ENCODE data around the gene KRTAP10-12.
"Not testable (repeated sequence)": the region's sequence is repeated elsewhere in the genome, so short reads cannot be mapped to it uniquely, and the experiment has no call there.

Gene KRTAP10-12

DNA sequence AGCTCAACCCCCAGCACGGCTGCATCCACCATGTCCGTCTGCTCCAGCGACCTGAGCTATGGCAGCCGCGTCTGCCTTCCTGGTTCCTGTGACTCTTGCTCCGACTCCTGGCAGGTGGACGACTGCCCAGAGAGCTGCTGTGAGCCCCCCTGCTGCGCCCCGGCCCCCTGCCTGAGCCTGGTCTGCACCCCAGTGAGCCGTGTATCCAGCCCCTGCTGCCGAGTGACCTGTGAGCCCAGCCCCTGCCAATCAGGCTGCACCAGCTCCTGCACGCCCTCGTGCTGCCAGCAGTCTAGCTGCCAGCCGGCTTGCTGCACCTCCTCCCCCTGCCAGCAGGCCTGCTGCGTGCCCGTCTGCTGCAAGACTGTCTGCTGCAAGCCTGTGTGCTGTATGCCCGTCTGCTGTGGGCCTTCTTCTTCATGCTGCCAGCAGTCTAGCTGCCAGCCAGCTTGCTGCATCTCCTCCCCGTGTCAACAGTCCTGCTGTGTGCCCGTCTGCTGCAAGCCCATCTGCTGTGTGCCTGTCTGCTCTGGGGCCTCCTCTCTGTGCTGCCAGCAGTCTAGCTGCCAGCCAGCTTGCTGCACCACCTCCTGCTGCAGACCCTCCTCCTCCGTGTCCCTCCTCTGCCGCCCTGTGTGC is at the start of gene KRTAP10-12:
Gene KRTAP10-12, plus strand, starts transcription at position 1 of the 639 bp plus-strand sequence. Its CDS starts 30 bp downstream, at position 31.
- not testable (repeated sequence) for DNase-seq (ENCODE audit: low read depth)

- no peak for DNase-seq (ENCODE audit: low read depth)
Observed at GRCh38 chr21:44647222-44647552, 49.8 kb upstream of the KRTAP10-12 start.

DNA sequence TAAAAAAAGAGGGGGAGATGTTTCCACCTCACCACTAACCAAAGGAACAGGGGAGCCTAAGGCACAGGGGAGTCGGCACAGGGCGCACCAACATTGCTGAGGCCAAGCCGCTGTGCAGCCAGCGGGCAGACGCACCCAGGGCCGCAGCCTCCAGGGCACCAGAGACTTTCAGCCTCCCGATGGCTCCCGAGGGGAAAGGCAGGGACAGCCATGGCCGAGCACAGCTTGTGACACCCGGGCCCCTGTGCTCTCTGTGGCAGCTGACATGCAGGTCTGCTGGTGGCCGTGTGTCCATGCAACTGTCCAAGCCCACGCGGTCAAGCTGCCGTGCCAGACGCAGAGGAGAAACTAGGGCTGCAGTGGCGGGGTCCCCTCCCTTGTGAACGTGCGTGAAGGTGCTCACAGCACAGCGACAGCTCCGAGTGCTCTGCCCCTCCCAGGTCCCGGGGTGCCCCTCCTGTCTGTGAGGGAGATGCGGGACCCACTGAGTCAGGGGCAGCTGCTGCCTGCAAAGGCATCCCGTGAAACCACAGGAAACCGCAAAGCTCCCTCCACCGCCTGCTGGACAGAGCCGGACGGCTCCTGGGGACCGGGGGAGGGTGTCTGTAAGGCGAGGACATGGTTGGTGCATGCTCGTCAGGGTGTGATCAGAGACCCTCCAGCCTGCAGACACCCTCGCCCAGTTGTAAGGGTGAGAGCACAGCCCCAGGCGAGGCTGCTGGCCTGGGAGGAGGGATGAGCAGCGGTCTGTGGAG is 48.2 kb upstream of the KRTAP10-12 start:
- no peak for DNase-seq (ENCODE audit: low read depth)

DNA sequence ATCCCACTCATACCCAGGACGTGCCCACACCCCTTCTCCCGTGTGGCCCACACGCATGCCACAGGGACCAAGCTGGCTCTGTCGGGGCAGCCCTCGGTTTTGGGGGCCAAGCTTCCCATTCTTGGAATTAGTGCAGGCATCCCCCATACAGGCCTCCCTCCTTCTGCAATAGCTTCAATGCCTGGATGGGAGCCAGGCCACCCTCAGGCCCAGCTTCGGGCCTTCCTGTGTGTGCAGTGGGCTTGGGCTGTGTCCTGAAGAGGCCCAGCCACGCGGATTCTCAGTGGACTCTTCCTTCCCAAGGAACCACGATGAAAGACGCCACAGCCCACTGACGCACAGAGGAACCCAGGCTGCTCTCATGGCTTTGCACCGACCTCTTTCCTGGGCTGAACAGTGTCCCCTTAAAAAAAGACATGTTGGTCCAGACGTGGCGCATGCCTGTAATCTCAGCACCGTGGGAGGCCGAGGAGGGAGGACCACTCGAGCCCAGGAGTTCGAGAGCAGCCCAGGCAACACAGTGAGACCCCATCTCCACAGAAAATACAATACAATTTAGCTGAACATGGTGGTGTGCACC is 47.4 kb upstream of the KRTAP10-12 start:
- no peak for DNase-seq (ENCODE audit: low read depth)

DNA sequence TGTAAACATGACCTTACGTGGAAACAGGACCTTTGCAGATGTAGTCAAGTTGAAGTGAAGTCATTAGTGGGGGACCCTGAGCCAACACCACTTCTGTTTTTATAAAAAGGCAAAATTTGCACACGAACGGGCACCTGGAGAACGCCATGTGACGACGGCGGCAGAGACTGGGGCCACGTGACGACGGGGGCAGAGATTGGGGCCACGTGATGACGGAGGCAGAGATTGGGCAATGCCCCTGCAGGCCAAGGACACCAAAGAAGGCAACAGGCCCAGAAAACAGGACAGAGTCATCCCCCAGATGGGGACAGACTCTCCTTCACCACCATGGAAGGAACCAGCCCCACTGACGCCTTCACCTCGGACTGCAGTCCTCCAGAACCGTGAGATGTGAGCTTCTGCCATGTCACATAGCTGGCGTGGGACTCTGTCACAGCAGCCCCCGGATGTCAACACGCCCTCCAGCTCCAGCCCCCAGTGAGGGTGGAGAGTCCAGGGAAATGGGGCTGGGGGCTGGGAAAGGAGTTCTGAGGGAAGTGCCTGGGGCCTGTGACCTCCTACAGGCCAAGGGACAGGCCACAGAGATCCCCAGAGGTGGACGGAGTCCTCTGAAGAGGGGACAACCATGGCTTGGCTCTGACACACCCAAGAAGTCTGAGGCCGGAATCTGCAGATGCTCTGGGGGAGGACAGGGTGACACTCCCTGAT is 46.6 kb upstream of the KRTAP10-12 start:
- no peak for DNase-seq (ENCODE audit: low read depth)

DNA sequence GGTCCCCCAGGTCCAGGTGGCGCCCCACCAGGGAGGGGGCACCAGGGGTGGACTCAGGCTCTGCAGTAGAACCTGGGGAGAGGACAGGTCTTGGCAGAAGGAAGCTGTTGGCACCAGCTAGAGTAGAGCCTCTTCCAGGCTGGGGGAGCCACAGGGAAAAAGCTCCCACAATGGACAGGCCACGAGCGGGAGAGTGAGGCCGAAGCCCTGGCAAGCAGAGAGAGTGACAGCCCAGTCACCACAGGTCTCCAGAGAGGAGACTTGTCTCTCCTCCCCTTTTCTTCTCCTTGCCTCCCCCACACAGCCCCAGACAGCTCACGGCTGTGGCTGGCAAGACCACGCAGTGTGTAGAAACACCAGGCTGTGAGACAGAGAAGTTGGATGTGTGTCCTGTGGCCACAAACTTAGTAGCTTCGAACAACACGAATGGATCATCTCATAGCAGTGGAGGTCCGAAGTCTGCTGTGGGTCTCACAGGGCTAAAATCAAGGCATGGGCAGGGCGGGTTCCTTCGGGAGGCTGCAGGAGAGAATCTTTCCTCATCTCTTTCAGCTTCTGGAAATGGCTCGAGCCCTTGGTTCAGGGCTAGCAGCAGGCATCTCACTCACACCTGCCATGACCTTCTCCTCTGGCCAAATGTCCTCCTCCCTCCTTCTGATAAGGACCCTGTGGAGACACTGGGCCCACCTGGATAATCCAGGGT is 45.8 kb upstream of the KRTAP10-12 start:
- DNase-seq (ENCODE audit: low read depth): no peak

DNA sequence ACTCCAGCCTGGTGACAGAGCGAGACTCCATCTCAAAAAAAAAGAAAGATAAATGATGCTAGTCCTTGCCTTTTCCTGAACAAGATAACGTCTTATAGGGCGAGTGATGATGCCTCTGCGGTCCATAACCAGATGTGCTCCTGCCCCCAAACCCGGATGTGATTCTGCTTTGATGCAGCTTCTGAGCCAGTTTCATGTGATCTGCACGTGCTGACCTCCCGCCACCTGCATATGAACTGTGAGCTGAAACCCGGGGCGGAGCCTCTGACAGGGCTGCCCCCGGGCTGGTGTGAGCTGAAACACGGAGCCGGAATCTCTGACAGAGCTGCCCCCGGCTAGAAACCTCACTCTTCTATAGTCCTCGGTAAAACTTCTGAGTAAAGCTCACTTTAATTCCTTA is 43.8 kb upstream of the KRTAP10-12 start:
- no peak for DNase-seq (ENCODE audit: low read depth)

DNA sequence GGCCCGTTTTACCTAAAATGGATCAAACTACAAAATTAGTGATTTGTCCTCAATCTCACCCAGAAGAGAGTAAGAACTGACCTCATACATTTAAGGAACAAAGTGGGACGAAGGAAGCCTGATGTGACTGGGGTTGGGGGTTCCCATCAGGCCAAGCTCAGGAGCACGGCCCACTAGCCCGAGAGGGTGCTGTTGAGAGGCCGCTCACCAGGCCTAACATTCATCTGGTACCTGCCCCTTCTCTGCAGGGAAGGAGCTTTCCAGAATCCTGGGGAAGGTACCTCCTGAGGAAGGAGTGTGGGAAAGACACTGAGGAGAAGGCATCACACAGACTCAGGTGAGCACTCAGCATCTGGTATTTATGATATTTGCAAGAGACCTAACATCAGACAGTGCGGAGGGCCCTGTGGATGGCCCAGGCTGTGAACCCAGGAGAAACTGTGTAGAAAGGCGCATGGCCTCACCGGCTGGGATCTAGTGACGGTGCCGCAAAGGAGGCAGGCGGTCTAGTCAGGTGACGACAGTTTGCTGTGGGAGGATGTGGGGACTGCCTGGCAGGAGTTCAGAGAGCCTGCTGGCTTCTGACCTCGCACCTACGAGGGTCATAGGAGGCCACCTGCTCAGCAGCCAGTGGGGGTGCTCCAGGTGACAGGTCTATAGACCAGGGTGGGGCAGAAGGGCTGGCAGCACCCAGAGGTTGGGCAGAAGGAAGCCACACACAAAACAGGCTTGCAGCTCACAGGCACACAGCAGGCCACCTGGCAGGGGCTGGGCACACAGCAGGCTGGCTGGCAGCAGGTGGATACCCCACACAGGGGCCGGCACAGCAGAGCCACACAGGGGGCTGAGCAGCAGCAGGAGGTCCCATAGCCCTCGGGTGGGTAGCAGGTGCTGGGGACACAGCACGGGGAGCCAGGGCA is 43.1 kb upstream of the KRTAP10-12 start:
- peak; percentile 40 for DNase-seq (ENCODE audit: low read depth)

GRCh38 chr21:44654576-44655175 is 42.3 kb upstream of the KRTAP10-12 start, which contains the start of gene KRTAP12-4:
TSS of gene KRTAP12-4 (minus strand) at chr21:44654659. CDS start at chr21:44654614, 45 bp downstream.
- DNase-seq (ENCODE audit: low read depth): no peak

GRCh38 chr21:44656868-44657267 is 40.1 kb upstream of the KRTAP10-12 start:
- DNase-seq (ENCODE audit: low read depth): no peak

DNA sequence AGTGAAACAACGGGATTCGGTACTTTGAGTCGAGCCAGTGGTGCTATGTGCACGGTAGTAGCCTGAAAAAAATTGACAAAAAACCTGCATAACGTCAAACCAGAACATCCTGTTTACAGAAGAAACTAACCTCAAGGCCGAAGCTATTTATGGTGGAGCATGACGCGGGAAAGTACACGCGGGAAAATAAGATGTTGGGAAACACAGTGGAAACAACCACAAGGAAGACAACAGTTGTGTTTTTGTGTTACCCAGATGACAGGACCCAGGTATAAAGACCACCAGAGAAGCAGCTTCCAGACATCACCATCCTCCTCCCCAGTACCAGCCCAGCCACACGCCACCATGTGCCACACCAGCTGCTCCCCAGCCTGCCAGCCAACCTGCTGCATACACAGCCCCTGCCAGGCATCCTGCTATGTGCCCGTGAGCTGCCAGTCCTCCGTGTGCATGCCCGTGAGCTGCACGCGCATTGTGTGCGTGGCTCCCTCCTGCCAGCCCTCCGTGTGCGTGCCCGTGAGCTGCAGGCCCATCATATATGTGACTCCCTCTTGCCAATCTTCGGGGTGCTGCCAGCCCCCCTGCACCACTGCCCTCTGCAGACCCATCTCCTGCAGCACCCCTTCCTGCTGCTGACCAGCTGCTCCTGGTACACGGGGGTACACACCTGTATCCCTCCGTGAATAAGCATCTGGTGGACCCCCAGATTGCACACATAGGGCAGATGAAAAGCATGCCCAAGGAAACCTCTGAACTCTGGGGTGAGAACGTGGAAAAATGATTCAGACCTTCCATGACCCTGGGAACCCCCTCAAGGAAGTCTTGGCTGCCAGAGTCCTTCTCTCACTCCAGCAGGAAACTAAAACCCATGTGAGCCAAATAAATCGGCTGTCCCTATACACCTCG is 39.1 kb upstream of the KRTAP10-12 start, which contains the start of gene KRTAP12-3:
Gene KRTAP12-3, plus strand, starts transcription at position 298 of the 906 bp plus-strand sequence. Its CDS starts 48 bp downstream, at position 346.
- peak; percentile 41 for DNase-seq (ENCODE audit: low read depth)

- no peak for DNase-seq (ENCODE audit: low read depth)
Observed at GRCh38 chr21:44658541-44658910, 38.4 kb upstream of the KRTAP10-12 start.

DNA sequence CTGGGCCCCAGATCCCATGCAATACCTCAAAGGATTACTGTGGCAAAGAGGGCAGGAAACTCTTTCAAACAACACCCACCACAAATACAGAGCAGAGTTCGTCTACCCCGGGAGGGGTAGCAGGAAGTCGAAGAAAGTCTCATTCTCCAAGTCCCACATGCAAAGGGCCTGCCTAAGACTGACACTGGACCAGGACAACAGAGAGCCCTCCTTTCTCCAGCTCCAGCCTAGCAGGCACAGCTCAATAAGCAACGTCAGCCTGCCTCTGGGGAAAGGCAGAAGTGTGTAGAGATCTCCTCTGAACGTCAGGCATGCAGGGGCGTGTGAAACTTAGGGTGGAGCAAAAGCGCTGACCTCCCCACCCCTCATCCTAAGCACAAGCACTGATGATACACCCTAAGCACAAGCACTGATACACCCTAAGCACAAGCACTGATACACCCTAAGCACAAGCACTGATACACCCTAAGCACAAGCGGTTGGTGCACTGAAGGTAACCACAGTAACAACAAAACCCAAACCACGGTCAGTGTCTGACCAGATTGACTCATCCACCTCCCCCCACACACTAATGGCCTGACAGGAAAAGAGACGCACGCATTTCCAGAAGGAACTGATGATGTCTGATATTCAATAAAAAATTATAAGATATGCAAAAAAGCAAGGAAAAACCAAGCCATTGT is 37.9 kb upstream of the KRTAP10-12 start:
- DNase-seq (ENCODE audit: low read depth): no peak

DNA sequence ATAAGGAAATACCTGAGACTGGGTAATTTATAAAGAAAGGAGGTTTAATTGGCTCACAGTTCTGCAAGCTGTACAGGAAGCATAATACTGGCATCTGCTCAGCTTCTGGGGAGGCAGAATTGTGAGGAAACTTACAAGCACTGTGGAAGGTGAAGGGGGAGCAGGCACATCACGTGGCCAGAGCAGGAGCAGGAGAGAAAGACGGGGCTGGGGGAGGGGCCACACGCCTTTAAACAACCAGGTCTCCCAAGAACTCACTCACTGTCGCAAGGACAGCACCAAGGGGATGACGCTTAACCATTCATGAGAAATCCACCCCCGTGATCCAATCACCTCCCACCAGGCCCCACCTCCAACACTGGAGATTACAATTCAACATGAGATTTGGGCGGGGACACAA is 35.4 kb upstream of the KRTAP10-12 start:
- DNase-seq (ENCODE audit: low read depth): not testable (repeated sequence)

DNA sequence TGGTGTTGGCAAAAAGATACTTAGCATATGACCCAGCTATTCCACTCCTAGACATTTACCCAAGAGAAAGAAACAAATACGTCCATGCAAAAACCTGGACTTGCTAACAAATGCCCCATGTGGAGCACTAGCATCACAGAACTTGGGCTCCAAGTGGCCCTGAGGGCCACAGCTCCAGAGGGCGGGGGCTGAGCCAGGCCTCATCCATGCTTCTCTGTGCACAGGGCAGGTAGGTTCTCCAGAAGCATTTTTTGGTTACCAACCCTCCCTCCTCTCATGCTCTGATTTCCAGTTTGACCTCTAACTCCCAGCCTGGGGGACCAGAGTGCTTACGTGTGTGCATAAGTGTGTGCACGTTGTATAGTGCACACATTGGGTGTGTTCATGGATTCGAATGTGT is 32.3 kb upstream of the KRTAP10-12 start:
- DNase-seq (ENCODE audit: low read depth): no peak

- DNase-seq (ENCODE audit: low read depth): no peak
Observed at GRCh38 chr21:44666401-44667320, 30.3 kb upstream of the KRTAP10-12 start, which contains the start of gene KRTAP12-2. TSS of gene KRTAP12-2 (minus strand) at chr21:44666927. CDS start at chr21:44666886, 41 bp downstream.

GRCh38 chr21:44667612-44668011 is 29.4 kb upstream of the KRTAP10-12 start:
- no peak for DNase-seq (ENCODE audit: low read depth)

Measured in activated T-helper 1 cell treated with Interleukin-2 at 50 U/mL for 16 hours (primary cell).